Measurements from ENCODE around the gene HECTD3.

DNA sequence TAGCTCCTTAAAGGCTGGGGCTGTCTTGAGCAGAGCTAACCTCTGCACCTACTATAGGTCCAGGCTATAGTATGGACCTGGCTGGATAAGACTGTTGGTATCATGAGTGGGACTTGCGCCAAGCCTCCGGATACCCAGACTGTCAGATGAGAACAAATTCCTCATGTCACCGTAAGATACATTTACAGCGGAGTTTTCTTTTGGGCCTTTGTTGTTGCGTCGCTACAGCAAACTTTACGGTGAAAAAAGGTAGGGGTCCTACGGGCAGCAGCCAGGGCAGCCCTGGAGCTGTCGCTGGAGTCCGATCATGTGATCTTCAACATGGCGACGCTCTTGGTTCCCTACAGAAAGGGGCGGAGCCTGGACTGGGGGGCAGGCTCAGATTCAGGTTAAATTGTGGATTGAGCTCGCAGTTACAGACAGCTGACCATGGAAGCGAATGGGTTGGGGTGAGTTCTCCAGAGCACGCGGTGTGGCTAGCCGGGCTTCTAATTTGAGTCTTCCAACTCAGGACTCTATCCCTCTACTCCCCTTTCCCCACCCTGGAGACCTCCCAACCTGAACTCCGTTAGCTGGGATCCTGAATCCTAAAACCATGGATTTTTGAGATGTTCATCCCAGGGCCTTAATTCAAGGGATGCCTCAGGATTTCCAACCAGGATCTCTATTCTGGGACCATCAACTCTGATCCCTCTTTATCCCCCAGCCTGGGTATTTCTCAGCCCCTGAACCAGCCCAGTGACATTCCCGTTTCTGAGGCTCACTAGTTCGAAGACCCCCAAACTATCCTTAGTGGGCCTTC, 914 bp upstream of the HECTD3 start, which contains the start of gene UROD:
- TF ChIP-seq, protein P1, sequence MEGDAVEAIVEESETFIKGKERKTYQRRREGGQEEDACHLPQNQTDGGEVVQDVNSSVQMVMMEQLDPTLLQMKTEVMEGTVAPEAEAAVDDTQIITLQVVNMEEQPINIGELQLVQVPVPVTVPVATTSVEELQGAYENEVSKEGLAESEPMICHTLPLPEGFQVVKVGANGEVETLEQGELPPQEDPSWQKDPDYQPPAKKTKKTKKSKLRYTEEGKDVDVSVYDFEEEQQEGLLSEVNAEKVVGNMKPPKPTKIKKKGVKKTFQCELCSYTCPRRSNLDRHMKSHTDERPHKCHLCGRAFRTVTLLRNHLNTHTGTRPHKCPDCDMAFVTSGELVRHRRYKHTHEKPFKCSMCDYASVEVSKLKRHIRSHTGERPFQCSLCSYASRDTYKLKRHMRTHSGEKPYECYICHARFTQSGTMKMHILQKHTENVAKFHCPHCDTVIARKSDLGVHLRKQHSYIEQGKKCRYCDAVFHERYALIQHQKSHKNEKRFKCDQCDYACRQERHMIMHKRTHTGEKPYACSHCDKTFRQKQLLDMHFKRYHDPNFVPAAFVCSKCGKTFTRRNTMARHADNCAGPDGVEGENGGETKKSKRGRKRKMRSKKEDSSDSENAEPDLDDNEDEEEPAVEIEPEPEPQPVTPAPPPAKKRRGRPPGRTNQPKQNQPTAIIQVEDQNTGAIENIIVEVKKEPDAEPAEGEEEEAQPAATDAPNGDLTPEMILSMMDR (IDR thresholded peaks at IDR 0.05), result no peak
- no peak for TF ChIP-seq POLR2A (IDR thresholded peaks at IDR 0.05)

Measured in breast epithelium (tissue), 3 donors.